ENCODE measurements around the gene METTL25. TPM values are rescaled to one million over a fixed set of nuclear protein-coding genes. Genes with fewer than 3 reads are reported as not detected.

Gene METTL25
- total and polyA plus RNA-seq, 10 of the 15 experiments (the other 5 are each of a cell fraction or from before 2014, with no cell fraction given), result 5.6 to 11.3 (median 8.0) TPM

GRCh38 chr12:82458101-82458500, 99.8 kb downstream of the METTL25 start (continued):
- TF ChIP-seq ZBTB11 (CRISPR knock-in tag; IDR thresholded peaks at IDR 0.05) (no peak), ZBTB33 (IDR thresholded peaks at IDR 0.05) (no peak), CREB1 (IDR thresholded peaks at IDR 0.05; ENCODE audit: low read depth) (no peak), NBN (IDR thresholded peaks at IDR 0.05) (no peak), ASH2L (IDR thresholded peaks at IDR 0.05; ENCODE audit: borderline replicate concordance, low read depth) (no peak), ATF3 (IDR thresholded peaks at IDR 0.05; ENCODE audit: borderline replicate concordance, extremely low read depth, low read depth, low read length) (no peak)

GRCh38 chr12:82461393-82461792, 103.1 kb downstream of the METTL25 start:
- no peak for DNase-seq (ENCODE audit: low read depth, low spot score)
- Histone ChIP-seq H2AFZ (ENCODE audit: control insufficient read depth, low read depth, low read length) (no peak overlapping the region), H3K4me1 (ENCODE audit: control insufficient read depth, insufficient read depth, low read length) (no peaks in the 10 kb centered on the region), H3K4me2 (ENCODE audit: control insufficient read depth, insufficient read depth) (no peak overlapping the region), H3K27ac (ENCODE audit: control insufficient read depth, insufficient read depth) (no peak overlapping the region), H3K79me2 (ENCODE audit: control insufficient read depth, insufficient read depth, low read length) (no peaks in the 10 kb centered on the region), H3K27me3 (replicated peaks in 1 of 2; ENCODE audit: control insufficient read depth in 2 of 2, insufficient read depth in 2 of 2, low read length in 1 of 2) (no peaks in the 10 kb centered on the region), H3K4me3 (no peak overlapping the region), H3K9ac (ENCODE audit: control insufficient read depth, insufficient read depth, low read length) (no peak overlapping the region), H3K36me3 (ENCODE audit: control insufficient read depth in 2 of 2, insufficient read depth in 2 of 2, low read length in 1 of 2) (no peaks in the 10 kb centered on the region), H3K9me3 (replicated peaks; ENCODE audit: control insufficient read depth, insufficient read depth, low read length) (no peaks in the 10 kb centered on the region), H4K20me1 (ENCODE audit: control insufficient read depth, insufficient read depth) (no peaks in the 10 kb centered on the region)
- no peak for FAIRE-seq
- no peak for ATAC-seq
- 88% methylated on average over 1 of the region's 1 CpG for whole genome bisulfite sequencing (ENCODE audit: insufficient coverage, insufficient replicate concordance, low lambda C conversion rate, missing lambda C conversion rate)
- ChIA-PET CTCF (no interaction called here), SMC1A (ENCODE audit: uncharacterized antibody, unreplicated experiment) (no interaction called here), RAD21 (ENCODE audit: unreplicated experiment) (no interaction called here), POLR2A (no interaction called here)
- no TSS peak for BruUV-seq (replicated peaks)
- intact Hi-C loops (cut with micrococcal nuclease; ENCODE audit: unreplicated experiment) (no loop called here), in situ Hi-C loops (cut with MboI) (no loop called here)
- TF ChIP-seq RAD51 (IDR thresholded peaks at IDR 0.05) (no peak), ZBTB33 (IDR thresholded peaks at IDR 0.05) (no peak), CEBPB (IDR thresholded peaks at IDR 0.05; ENCODE audit: borderline replicate concordance in 1 of 2, low read depth in 2 of 2, low read length in 2 of 2) (no peak), SMAD5 (IDR thresholded peaks at IDR 0.05; ENCODE audit: low read depth) (no peak), POLR2AphosphoS2 (IDR thresholded peaks at IDR 0.05; ENCODE audit: low read depth, low read length) (no peak), MEF2A (IDR thresholded peaks at IDR 0.05; ENCODE audit: insufficient read depth, low read depth, low read length) (no peak)

Data from GM12878 (cell line).